ENCODE measurements around the gene CAPN11.

CAPN11 gene

GRCh38 chr6:44115866-44116265, 42.8 kb upstream of the CAPN11 start:
- no peak for TF ChIP-seq CTCF (IDR thresholded peaks at IDR 0.05; ENCODE audit: insufficient read depth, low read depth, low read length, missing control alignments)
- peak; percentile 93 for DNase-seq (ENCODE audit: low read depth)
- H3K4me3 ChIP-seq (ENCODE audit: low read length) = no peak overlapping the region

GRCh38 chr6:44116641-44117382, 41.8 kb upstream of the CAPN11 start:
- peak; percentile 81 for DNase-seq (ENCODE audit: low read depth)
- H3K4me3 ChIP-seq (ENCODE audit: low read length) = no peak overlapping the region
- TF ChIP-seq CTCF (IDR thresholded peaks at IDR 0.05; ENCODE audit: insufficient read depth, low read depth, low read length, missing control alignments) = no peak

GRCh38 chr6:44117397-44118128, 41.1 kb upstream of the CAPN11 start:
- DNase-seq (ENCODE audit: low read depth) = peak; percentile 90
- H3K4me3 ChIP-seq (ENCODE audit: low read length) = no peak overlapping the region

GRCh38 chr6:44119704-44120262, 38.8 kb upstream of the CAPN11 start:
- H3K4me3 ChIP-seq (ENCODE audit: low read length) = no peak overlapping the region
- peak; percentile 42 for DNase-seq (ENCODE audit: low read depth)
- no peak for TF ChIP-seq CTCF (IDR thresholded peaks at IDR 0.05; ENCODE audit: insufficient read depth, low read depth, low read length, missing control alignments)

More at GRCh38 chr6:44117397-44118128, 41.1 kb upstream of the CAPN11 start:
- TF ChIP-seq CTCF (IDR thresholded peaks at IDR 0.05; ENCODE audit: insufficient read depth, low read depth, low read length, missing control alignments) = no peak

- no peak overlapping the region for H3K4me3 ChIP-seq (ENCODE audit: low read length)
- TF ChIP-seq CTCF (IDR thresholded peaks at IDR 0.05; ENCODE audit: insufficient read depth, low read depth, low read length, missing control alignments) = no peak
- DNase-seq (ENCODE audit: low read depth) = no peak
Observed at GRCh38 chr6:44120692-44121443, 37.8 kb upstream of the CAPN11 start.

GRCh38 chr6:44122801-44123200, 35.8 kb upstream of the CAPN11 start:
- no peak for DNase-seq (ENCODE audit: low read depth)
- no peak overlapping the region for H3K4me3 ChIP-seq (ENCODE audit: low read length)
- TF ChIP-seq CTCF (IDR thresholded peaks at IDR 0.05; ENCODE audit: insufficient read depth, low read depth, low read length, missing control alignments) = no peak
